ENCODE data around the gene R3HDM2.
A peak's percentile ranks its signal among the peaks of the same experiment; 100 is the strongest.

The R3HDM2 gene

DNA sequence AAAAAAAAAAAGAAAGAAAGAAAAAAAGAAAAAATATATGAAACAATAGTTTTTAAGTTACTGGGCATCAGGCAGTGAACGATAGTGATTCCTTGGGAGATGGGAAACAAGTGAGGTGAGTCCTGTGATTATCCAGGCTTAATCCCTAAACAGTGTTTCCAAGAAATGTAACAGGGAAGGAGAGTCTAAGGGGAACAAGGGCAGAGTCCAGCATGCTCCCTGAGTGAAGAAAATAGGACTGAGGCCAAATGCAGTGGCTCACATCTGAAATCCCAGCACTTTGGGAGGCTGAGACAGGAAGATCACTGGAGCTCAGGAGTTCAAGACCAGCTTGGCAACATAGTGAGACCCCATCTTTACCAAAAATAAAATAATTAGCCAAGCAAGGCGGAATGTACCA lies 40.7 kb downstream of the R3HDM2 start:
- Histone ChIP-seq H4K20me1 (peaks cover 0 to 24% (median 0%) of the 10 kb centered on the region in 11 experiments; a peak in 5 of 22 replicates), H3K27me3 (no peaks in the 10 kb centered on the region), H3K4me1 (peaks cover 0 to 18% (median 2%) of the 10 kb centered on the region in 10 experiments; a peak in 8 of 20 replicates), H3K36me3 (peaks cover 60 to 94% (median 78%) of the 10 kb centered on the region in 11 experiments), H3K9me3 (replicated peaks in 1 of 11) (peaks cover 0 to 5% (median 0%) of the 10 kb centered on the region in 11 experiments; a peak in 2 of 22 replicates), H3K4me3 (no peak overlapping the region), H3K4me2 (peak overlapping the region in 1 of 11 experiments; percentile 46; a peak in 1 of 22 replicates), H3K27ac (no peak overlapping the region), H3K9ac (no peak overlapping the region)
- no peak for TF ChIP-seq Cebpa-rat (IDR thresholded peaks at IDR 0.05)

DNA sequence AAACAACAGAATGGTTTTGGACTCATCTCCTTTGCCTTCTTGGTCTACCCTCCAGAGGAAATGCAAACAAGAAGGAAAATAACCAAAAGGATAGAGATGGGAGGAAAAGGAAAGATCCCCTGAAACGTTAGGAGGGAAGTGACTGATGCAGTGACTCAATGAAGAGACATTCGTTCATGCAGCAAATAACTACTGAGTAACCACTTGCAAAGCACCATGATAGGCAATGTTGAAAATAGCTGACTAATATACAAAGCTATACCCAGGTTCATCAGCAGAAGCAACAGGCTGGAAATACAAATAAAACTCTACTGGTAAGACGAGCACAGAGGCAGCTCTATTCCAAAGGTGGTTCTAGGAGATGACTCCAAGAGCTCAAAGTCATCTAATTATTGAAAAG lies 41.8 kb downstream of the R3HDM2 start:
- H3K27ac ChIP-seq: no peak overlapping the region
- H3K36me3 ChIP-seq: peaks cover 50 to 83% (median 67%) of the 10 kb centered on the region in 11 experiments
- peaks cover 0 to 18% (median 2%) of the 10 kb centered on the region in 10 experiments; a peak in 8 of 20 replicates for H3K4me1 ChIP-seq
- no peak overlapping the region for H3K9ac ChIP-seq
- no peak overlapping the region for H3K4me3 ChIP-seq
- H3K27me3 ChIP-seq: no peaks in the 10 kb centered on the region
- H3K4me2 ChIP-seq: peak overlapping the region in 4 of 11 experiments; percentile 3 to 46 (median 26); a peak in 6 of 22 replicates
- peaks cover 0 to 5% (median 0%) of the 10 kb centered on the region in 11 experiments; a peak in 2 of 22 replicates for H3K9me3 ChIP-seq (replicated peaks in 1 of 11)
- H4K20me1 ChIP-seq: peaks cover 0 to 24% (median 0%) of the 10 kb centered on the region in 11 experiments; a peak in 5 of 22 replicates
- no peak for TF ChIP-seq Cebpa-rat (IDR thresholded peaks at IDR 0.05)

DNA sequence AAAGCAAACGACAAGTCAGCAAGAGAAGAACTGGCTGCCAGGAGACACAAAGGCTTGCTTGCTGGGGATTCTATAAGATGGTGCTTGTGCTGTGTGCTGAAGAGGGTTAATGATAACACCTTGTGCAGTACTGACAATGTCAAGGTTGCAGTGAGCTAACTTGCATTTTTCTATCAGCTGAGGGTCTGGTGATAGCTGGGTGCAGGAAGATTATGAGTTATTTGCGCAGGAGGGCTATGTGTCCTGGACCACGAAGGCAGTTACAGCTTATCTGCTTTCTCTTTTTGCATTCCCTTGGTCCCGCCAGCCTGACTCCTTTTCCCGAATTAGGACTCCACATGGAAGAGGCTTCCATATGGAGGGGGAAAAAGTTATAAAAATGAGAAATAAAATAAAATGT lies 42.4 kb downstream of the R3HDM2 start:
- no peak for TF ChIP-seq Cebpa-rat (IDR thresholded peaks at IDR 0.05)
- H3K9ac ChIP-seq: no peak overlapping the region
- H4K20me1 ChIP-seq: peaks cover 0 to 24% (median 0%) of the 10 kb centered on the region in 11 experiments; a peak in 5 of 22 replicates
- no peaks in the 10 kb centered on the region for H3K27me3 ChIP-seq
- H3K4me3 ChIP-seq: no peak overlapping the region
- no peak overlapping the region for H3K27ac ChIP-seq
- peaks cover 44 to 81% (median 63%) of the 10 kb centered on the region in 11 experiments for H3K36me3 ChIP-seq
- H3K4me1 ChIP-seq: peaks cover 0 to 18% (median 2%) of the 10 kb centered on the region in 10 experiments; a peak in 8 of 20 replicates
- H3K9me3 ChIP-seq (replicated peaks in 1 of 11): peaks cover 0 to 5% (median 0%) of the 10 kb centered on the region in 11 experiments; a peak in 2 of 22 replicates
- H3K4me2 ChIP-seq: no peak overlapping the region

DNA sequence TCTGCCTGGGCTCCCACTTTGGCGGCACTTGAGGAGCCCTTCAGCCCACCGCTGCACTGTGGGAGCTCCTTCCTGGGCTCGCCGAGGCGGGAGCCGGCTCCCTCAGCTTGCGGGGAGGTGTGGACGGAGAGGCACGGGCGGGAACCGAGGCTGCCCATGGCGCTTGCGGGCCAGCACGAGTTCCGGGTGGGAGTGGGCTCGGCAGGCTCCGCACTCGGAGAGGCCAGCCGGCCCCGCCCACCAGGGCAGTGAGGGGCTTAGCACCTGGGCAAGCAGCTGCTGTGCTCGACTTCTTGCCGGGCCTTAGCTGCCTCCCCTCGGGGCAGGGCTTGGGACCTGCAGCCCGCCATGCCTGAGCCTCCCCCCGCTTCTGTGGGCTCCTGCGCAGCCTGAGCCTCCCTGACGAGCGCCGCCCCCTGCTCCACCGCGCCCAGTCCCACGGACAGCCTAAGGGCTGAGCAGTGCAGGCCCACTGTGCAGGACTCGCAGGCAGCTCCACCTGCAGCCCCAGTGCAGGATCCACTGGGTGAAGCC lies 44.6 kb downstream of the R3HDM2 start:
- Histone ChIP-seq H3K27ac (no peak overlapping the region), H3K9ac (no peak overlapping the region), H3K4me1 (peaks cover 0 to 18% (median 2%) of the 10 kb centered on the region in 10 experiments; a peak in 8 of 20 replicates), H3K36me3 (peaks cover 28 to 73% (median 49%) of the 10 kb centered on the region in 11 experiments), H3K27me3 (no peaks in the 10 kb centered on the region), H3K9me3 (replicated peaks in 1 of 11) (peaks cover 0 to 5% (median 0%) of the 10 kb centered on the region in 11 experiments; a peak in 2 of 22 replicates), H4K20me1 (peaks cover 0 to 18% (median 0%) of the 10 kb centered on the region in 11 experiments; a peak in 4 of 22 replicates), H3K4me3 (no peak overlapping the region), H3K4me2 (no peak overlapping the region)
- TF ChIP-seq Cebpa-rat (IDR thresholded peaks at IDR 0.05): no peak

DNA sequence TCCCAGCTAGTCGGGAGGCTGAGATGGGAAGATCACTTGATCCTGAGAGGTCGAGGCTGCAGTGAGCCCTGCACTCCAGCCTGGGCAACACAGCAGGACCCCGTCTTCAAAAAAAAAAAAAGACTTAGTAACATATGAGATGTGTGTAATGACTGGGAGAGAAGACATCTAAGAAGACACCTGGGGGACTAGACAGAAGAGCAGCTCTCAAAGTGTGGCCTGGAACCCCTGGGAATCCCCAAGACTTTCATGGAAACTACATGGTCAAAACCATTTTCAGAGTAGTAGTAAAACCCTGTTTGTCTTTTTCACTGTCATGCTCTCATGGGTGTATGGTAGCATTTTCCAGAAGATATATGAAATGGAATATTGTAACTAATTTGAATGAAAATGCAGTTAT lies 45.3 kb downstream of the R3HDM2 start:
- peaks cover 0 to 18% (median 0%) of the 10 kb centered on the region in 11 experiments; a peak in 4 of 22 replicates for H4K20me1 ChIP-seq
- no peak overlapping the region for H3K4me3 ChIP-seq
- H3K4me1 ChIP-seq: peaks cover 0 to 18% (median 2%) of the 10 kb centered on the region in 10 experiments; a peak in 8 of 20 replicates
- no peak overlapping the region for H3K9ac ChIP-seq
- peaks cover 31 to 73% (median 48%) of the 10 kb centered on the region in 11 experiments for H3K36me3 ChIP-seq
- no peak overlapping the region for H3K27ac ChIP-seq
- H3K27me3 ChIP-seq: no peaks in the 10 kb centered on the region
- peaks cover 0 to 5% (median 0%) of the 10 kb centered on the region in 11 experiments; a peak in 2 of 22 replicates for H3K9me3 ChIP-seq (replicated peaks in 1 of 11)
- H3K4me2 ChIP-seq: no peak overlapping the region
- no peak for TF ChIP-seq Cebpa-rat (IDR thresholded peaks at IDR 0.05)

DNA sequence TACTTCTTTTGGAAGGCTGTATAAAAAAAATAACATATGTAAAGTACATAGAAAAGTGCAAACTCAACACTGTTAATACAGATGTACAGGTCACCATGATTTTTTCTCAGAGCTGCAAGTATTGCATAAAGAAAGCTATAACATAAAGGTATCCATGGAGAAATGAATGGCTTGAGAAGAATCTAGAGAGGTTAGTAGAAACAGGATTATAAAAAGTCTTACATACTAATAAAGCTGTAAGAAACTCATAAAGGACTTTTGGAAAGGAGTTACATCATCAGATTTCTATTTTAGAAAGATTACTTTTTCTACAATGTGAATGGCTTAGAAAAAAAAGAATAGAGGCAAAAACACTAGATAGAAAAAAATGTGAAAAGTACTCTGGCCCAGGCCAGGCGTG lies 46.4 kb downstream of the R3HDM2 start:
- peaks cover 0 to 8% (median 2%) of the 10 kb centered on the region in 10 experiments; a peak in 8 of 20 replicates for H3K4me1 ChIP-seq
- no peak overlapping the region for H3K4me2 ChIP-seq
- no peaks in the 10 kb centered on the region for H3K27me3 ChIP-seq
- no peak overlapping the region for H3K27ac ChIP-seq
- H3K36me3 ChIP-seq: peaks cover 25 to 69% (median 44%) of the 10 kb centered on the region in 11 experiments
- H3K9me3 ChIP-seq (replicated peaks in 1 of 11): peaks cover 0 to 5% (median 0%) of the 10 kb centered on the region in 11 experiments; a peak in 2 of 22 replicates
- no peak for TF ChIP-seq Cebpa-rat (IDR thresholded peaks at IDR 0.05)
- H3K9ac ChIP-seq: no peak overlapping the region
- H4K20me1 ChIP-seq: peaks cover 0 to 13% (median 0%) of the 10 kb centered on the region in 11 experiments; a peak in 4 of 22 replicates
- no peak overlapping the region for H3K4me3 ChIP-seq

DNA sequence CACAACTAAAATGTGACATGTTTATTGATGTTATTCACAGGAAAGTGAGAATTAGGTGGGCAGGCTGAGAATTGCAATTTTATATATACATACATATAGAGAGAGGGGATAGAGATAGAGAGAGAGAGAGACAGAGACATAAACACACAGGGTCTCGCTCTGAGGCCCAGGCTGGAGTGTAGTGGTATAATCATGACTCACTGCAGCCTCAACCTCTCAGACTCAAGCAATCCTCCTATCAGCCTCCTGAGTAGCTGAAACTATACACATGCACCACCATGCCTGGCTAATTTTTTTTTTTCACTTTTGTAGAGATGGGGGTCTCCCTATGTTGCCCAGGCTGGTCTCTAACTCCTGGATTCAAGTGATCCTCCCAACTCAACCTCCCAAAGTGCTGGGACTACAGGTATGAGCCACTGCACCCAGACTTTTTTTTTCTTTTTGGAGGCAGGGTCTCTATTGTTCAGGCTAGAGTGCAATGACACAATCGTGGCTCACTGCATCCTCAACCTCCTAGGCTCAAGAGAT lies 49.1 kb downstream of the R3HDM2 start:
- Histone ChIP-seq H4K20me1 (peaks cover 0 to 3% (median 0%) of the 10 kb centered on the region in 11 experiments; a peak in 1 of 22 replicates), H3K36me3 (peaks cover 20 to 67% (median 37%) of the 10 kb centered on the region in 11 experiments; a peak in 20 of 22 replicates), H3K4me2 (no peak overlapping the region), H3K9me3 (replicated peaks in 1 of 11) (peaks cover 0 to 5% (median 0%) of the 10 kb centered on the region in 11 experiments; a peak in 2 of 22 replicates), H3K4me1 (no peaks in the 10 kb centered on the region), H3K27me3 (no peaks in the 10 kb centered on the region), H3K27ac (no peak overlapping the region), H3K9ac (no peak overlapping the region), H3K4me3 (no peak overlapping the region)
- TF ChIP-seq Cebpa-rat (IDR thresholded peaks at IDR 0.05): no peak

DNA sequence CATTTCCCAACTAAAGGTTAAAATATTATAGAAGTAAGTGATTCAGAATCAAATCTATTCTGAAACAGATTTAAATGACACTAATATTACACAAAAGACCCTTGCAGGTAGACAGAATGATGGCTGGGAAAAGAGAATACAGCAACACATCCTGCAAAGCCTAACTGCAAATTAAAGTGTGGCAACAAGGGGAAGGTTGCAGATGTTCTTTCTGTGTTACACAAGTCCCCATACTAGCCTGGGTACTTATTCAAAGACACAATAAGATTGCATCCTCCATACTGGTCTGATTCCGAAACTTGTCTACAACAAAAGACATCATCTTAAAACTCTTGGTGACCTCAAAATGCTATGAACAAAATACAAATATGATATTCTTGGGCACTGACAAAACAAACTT lies 50.5 kb downstream of the R3HDM2 start:
- Histone ChIP-seq H3K4me1 (no peaks in the 10 kb centered on the region), H3K4me3 (no peak overlapping the region), H4K20me1 (peaks cover 0 to 3% (median 0%) of the 10 kb centered on the region in 11 experiments; a peak in 1 of 22 replicates), H3K9me3 (replicated peaks in 1 of 11) (no peaks in the 10 kb centered on the region), H3K27ac (no peak overlapping the region), H3K36me3 (peaks cover 24 to 62% (median 35%) of the 10 kb centered on the region in 11 experiments; a peak in 21 of 22 replicates), H3K9ac (no peak overlapping the region), H3K4me2 (no peak overlapping the region), H3K27me3 (no peaks in the 10 kb centered on the region)
- TF ChIP-seq Cebpa-rat (IDR thresholded peaks at IDR 0.05): no peak
